ENCODE data around the gene HJV. TPM values are rescaled to one million over a fixed set of nuclear protein-coding genes. Genes with fewer than 3 reads are reported as not detected.

Gene HJV
- total and polyA plus RNA-seq, 2 of the 13 experiments (the other 11 are each of a cell fraction or from before 2014, with no cell fraction given): 0.18 TPM; not detected in 1

DNA sequence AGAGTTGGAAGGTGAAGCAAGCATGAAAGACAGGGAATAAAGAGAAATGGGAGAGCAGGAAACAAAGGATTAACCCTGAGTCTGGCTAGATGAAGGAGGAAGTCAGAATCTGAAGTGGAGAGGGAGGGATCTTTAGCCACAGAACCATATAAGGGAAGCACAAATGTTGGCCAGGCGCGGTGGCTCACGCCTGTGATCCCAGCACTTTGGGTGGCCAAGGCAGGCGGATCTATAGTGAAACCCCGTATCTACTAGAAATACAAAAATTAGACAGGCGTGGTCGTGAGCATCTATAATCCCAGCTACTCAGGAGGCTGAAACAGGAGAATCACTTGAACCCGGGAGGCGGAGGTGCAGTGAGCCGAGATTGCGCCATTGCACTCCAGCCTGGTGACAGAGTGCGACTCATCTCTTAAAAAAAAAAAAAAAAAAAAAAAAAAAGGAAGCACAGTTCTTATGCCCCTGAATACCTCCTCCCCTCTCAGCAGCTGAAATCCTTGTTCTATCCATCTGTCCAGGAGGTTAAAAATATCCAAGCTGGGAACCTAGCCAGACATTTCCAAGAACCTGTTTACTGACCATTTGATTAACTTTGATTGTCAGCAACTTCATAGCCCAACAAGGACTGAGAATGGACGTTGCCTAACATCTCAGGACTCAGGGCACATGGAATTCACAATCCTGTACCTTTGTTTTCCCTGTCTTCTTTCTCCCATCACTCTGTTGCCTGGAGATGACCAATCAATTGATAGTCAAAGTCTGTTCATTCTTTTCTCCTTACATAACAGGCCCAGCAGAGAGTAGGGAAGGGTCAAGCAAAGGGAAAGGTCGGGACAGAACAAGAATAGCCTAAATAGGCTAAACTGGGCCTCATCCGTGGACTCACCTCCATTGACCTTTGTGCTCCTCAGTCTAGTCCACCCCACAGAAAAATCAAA, 35.8 kb downstream of the HJV start (continued):
- no peak for TF ChIP-seq ZNF574 (CRISPR knock-in tag; IDR thresholded peaks at IDR 0.05)
- TF ChIP-seq, protein P1, sequence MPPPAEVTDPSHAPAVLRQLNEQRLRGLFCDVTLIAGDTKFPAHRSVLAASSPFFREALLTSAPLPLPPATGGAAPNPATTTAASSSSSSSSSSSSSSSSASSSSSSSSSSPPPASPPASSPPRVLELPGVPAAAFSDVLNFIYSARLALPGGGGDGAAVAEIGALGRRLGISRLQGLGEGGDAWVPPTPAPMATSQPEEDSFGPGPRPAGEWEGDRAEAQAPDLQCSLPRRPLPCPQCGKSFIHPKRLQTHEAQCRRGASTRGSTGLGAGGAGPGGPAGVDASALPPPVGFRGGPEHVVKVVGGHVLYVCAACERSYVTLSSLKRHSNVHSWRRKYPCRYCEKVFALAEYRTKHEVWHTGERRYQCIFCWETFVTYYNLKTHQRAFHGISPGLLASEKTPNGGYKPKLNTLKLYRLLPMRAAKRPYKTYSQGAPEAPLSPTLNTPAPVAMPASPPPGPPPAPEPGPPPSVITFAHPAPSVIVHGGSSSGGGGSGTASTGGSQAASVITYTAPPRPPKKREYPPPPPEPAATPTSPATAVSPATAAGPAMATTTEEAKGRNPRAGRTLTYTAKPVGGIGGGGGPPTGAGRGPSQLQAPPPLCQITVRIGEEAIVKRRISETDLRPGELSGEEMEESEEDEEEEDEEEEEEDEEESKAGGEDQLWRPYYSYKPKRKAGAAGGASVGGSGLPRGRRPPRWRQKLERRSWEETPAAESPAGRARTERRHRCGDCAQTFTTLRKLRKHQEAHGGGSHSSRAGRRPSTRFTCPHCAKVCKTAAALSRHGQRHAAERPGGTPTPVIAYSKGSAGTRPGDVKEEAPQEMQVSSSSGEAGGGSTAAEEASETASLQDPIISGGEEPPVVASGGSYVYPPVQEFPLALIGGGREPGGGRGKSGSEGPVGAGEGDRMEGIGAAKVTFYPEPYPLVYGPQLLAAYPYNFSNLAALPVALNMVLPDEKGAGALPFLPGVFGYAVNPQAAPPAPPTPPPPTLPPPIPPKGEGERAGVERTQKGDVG (CRISPR knock-in tag; IDR thresholded peaks at IDR 0.05; ENCODE audit: borderline replicate concordance): no peak
- TF ChIP-seq, protein P2, sequence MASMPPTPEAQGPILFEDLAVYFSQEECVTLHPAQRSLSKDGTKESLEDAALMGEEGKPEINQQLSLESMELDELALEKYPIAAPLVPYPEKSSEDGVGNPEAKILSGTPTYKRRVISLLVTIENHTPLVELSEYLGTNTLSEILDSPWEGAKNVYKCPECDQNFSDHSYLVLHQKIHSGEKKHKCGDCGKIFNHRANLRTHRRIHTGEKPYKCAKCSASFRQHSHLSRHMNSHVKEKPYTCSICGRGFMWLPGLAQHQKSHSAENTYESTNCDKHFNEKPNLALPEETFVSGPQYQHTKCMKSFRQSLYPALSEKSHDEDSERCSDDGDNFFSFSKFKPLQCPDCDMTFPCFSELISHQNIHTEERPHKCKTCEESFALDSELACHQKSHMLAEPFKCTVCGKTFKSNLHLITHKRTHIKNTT (CRISPR knock-in tag; IDR thresholded peaks at IDR 0.05): no peak
- no peak for TF ChIP-seq ZNF761 (CRISPR knock-in tag; conservative IDR thresholded peaks at IDR 0.05)
- no peak for TF ChIP-seq TFDP1 (CRISPR knock-in tag; IDR thresholded peaks at IDR 0.05; ENCODE audit: borderline replicate concordance)
- no peak for TF ChIP-seq ZFAT (CRISPR knock-in tag; conservative IDR thresholded peaks at IDR 0.05)
- TF ChIP-seq FOSL2 (CRISPR knock-in tag; IDR thresholded peaks at IDR 0.05): 0 out of 2 replicates have a peak, but pooled peaks have one; percentile 7
- TF ChIP-seq HNF4A (CRISPR knock-in tag; IDR thresholded peaks at IDR 0.05): peak; percentile 59
- no peak for TF ChIP-seq REPIN1 (CRISPR knock-in tag; IDR thresholded peaks at IDR 0.05; ENCODE audit: borderline replicate concordance, low read depth)
- no peak for TF ChIP-seq MEIS2 (CRISPR knock-in tag; IDR thresholded peaks at IDR 0.05)
- no peak for TF ChIP-seq HMG20A (CRISPR knock-in tag; IDR thresholded peaks at IDR 0.05; ENCODE audit: borderline replicate concordance)
- TF ChIP-seq ZNF772 (CRISPR knock-in tag; IDR thresholded peaks at IDR 0.05): 0 out of 2 replicates have a peak, but pooled peaks have one; percentile 47
- TF ChIP-seq ZNF678 (CRISPR knock-in tag; IDR thresholded peaks at IDR 0.05): no peak
- TF ChIP-seq MATR3 (CRISPR knock-in tag; IDR thresholded peaks at IDR 0.05): no peak
- TF ChIP-seq CENPX (CRISPR knock-in tag; IDR thresholded peaks at IDR 0.05): no peak
- no peak for TF ChIP-seq ERF (CRISPR knock-in tag; IDR thresholded peaks at IDR 0.05)
- peak; percentile 71; the same call in 1 of the 2 replicates for TF ChIP-seq SRF (IDR thresholded peaks at IDR 0.05; ENCODE audit: low read depth, low read length)
- TF ChIP-seq SMAD1 (CRISPR knock-in tag; IDR thresholded peaks at IDR 0.05; ENCODE audit: borderline replicate concordance, low read depth): no peak
- 0 out of 2 replicates have a peak, but pooled peaks have one; percentile 34 for TF ChIP-seq TGIF2 (CRISPR knock-in tag; IDR thresholded peaks at IDR 0.05)
- TF ChIP-seq CBX2 (IDR thresholded peaks at IDR 0.05; ENCODE audit: low read depth, low read length): no peak
- TF ChIP-seq CBX2 (CRISPR knock-in tag; IDR thresholded peaks at IDR 0.05; ENCODE audit: low read depth): no peak
